BLaER1 treated with 17β-estradiol and CSF1 and Interleukin-3, amounts not matched to agents 10 nM and 100 nM (cell line): Measurements from ENCODE around the gene RAB43.
A peak's percentile ranks its signal among the peaks of the same experiment; 100 is the strongest.
"Not testable (repeated sequence)": the region's sequence is repeated elsewhere in the genome, so short reads cannot be mapped to it uniquely, and the experiment has no call there.

Source experiments
- H3K27ac ChIP-seq, 11 experiments: shearing (Covaris generic); formaldehyde crosslinking; 2 replicates each; pipeline ENCODE4 v1.8.1; 2022
- H3K27me3 ChIP-seq, 11 experiments: shearing (Covaris generic); formaldehyde crosslinking; 2 replicates each; pipeline ENCODE4 v1.8.1; 2022
- H3K36me3 ChIP-seq, 11 experiments: shearing (Covaris generic); formaldehyde crosslinking; 2 replicates each; pipeline ENCODE4 v1.8.1; 2022
- H3K4me1 ChIP-seq, 10 experiments: shearing (Covaris generic); formaldehyde crosslinking; 2 replicates each; pipeline ENCODE4 v1.8.1; 2022
- H3K4me2 ChIP-seq, 11 experiments: shearing (Covaris generic); formaldehyde crosslinking; 2 replicates each; pipeline ENCODE4 v1.8.1; 2022
- H3K4me3 ChIP-seq, 10 experiments: shearing (Covaris generic); formaldehyde crosslinking; 2 replicates each; pipeline ENCODE4 v1.8.1; 2022
- H3K9ac ChIP-seq, 11 experiments: shearing (Covaris generic); formaldehyde crosslinking; 2 replicates each; pipeline ENCODE4 v1.8.1; 2022
- H3K9me3 ChIP-seq, 11 experiments: shearing (Covaris generic); formaldehyde crosslinking; replicated peaks in 1 of 11; 2 replicates each; pipeline ENCODE4 v1.8.1; 2022
- H4K20me1 ChIP-seq, 11 experiments: shearing (Covaris generic); formaldehyde crosslinking; 2 replicates each; pipeline ENCODE4 v1.8.1; 2022
- Cebpa-rat ChIP-seq, 11 experiments: shearing (Covaris generic); IDR thresholded peaks; 2 replicates each; pipeline ENCODE4 v1.8.1; 2022

RAB43 gene

GRCh38 chr3:129121792-129122411 is at the start of gene RAB43:
Gene RAB43, minus strand, starts transcription at chr3:129121804. Its CDS starts 315 bp downstream, at chr3:129121489.
- no peak for TF ChIP-seq Cebpa-rat (IDR thresholded peaks at IDR 0.05)
- peaks cover 53 to 80% (median 74%) of the 10 kb centered on the region in 10 experiments for H3K4me1 ChIP-seq
- H3K4me2 ChIP-seq: peak within 1 kb of the TSS; percentile 82 to 100 (median 98)
- peak within 1 kb of the TSS; percentile 90 to 100 (median 96) for H3K27ac ChIP-seq
- H3K9me3 ChIP-seq: no peaks in the 10 kb centered on the region
- peaks cover 15 to 70% (median 32%) of the 10 kb centered on the region in 11 experiments; a peak in 21 of 22 replicates for H4K20me1 ChIP-seq
- peaks cover 7 to 29% (median 21%) of the 10 kb centered on the region in 11 experiments; a peak in 19 of 22 replicates for H3K36me3 ChIP-seq
- H3K4me3 ChIP-seq: peak within 1 kb of the TSS; percentile 78 to 92 (median 90)
- H3K27me3 ChIP-seq: peaks cover 0 to 22% (median 0%) of the 10 kb centered on the region in 11 experiments; a peak in 5 of 22 replicates
- H3K9ac ChIP-seq: peak within 1 kb of the TSS; percentile 89 to 99 (median 96)

- Histone ChIP-seq H3K9ac (0 out of 22 replicates have a peak overlapping the region, but pooled peaks of 1 of the 11 experiments have one; percentile 36), H3K4me3 (no peak overlapping the region), H4K20me1 (peaks cover 65 to 95% (median 81%) of the 10 kb centered on the region in 11 experiments), H3K27me3 (no peaks in the 10 kb centered on the region), H3K4me1 (peaks cover 16 to 37% (median 23%) of the 10 kb centered on the region in 10 experiments), H3K36me3 (peaks cover 72 to 83% (median 76%) of the 10 kb centered on the region in 11 experiments), H3K27ac (no peak overlapping the region), H3K4me2 (no peak overlapping the region), H3K9me3 (no peaks in the 10 kb centered on the region)
- no peak for TF ChIP-seq Cebpa-rat (IDR thresholded peaks at IDR 0.05)
Observed at GRCh38 chr3:129166579-129167332, 45.2 kb upstream of the RAB43 start.

- H3K4me2 ChIP-seq, H3K27me3 ChIP-seq, H3K4me3 ChIP-seq, H3K27ac ChIP-seq, H3K9me3 ChIP-seq: not testable (repeated sequence)
- Histone ChIP-seq H3K9ac (peak overlapping the region in 1 of 11 experiments; percentile 36; a peak in 1 of 22 replicates), H4K20me1 (peaks cover 53 to 83% (median 70%) of the 10 kb centered on the region in 11 experiments), H3K4me1 (peaks cover 16 to 37% (median 23%) of the 10 kb centered on the region in 10 experiments), H3K36me3 (peaks cover 60 to 71% (median 64%) of the 10 kb centered on the region in 11 experiments)
Observed at GRCh38 chr3:129165594-129165993, 44.0 kb upstream of the RAB43 start.

- no peak overlapping the region for H3K4me3 ChIP-seq
- no peak; a peak in 1 of 22 replicates for TF ChIP-seq Cebpa-rat (IDR thresholded peaks at IDR 0.05)
Observed at GRCh38 chr3:129164500-129164899, 42.9 kb upstream of the RAB43 start.

GRCh38 chr3:129162729-129163579 is 41.4 kb upstream of the RAB43 start:
- Histone ChIP-seq H4K20me1 (peaks cover 27 to 61% (median 43%) of the 10 kb centered on the region in 11 experiments), H3K9ac (peak overlapping the region; percentile 85 to 97 (median 93); a peak in 21 of 22 replicates), H3K9me3 (no peaks in the 10 kb centered on the region), H3K27ac (peak overlapping the region in 6 of 11 experiments; percentile 93 to 98 (median 96); a peak in 6 of 22 replicates), H3K36me3 (peaks cover 44 to 57% (median 49%) of the 10 kb centered on the region in 11 experiments), H3K4me2 (peak overlapping the region; percentile 89 to 99 (median 94)), H3K4me3 (peak overlapping the region; percentile 82 to 97 (median 92); a peak in 16 of 20 replicates), H3K27me3 (no peaks in the 10 kb centered on the region), H3K4me1 (peaks cover 25 to 50% (median 35%) of the 10 kb centered on the region in 10 experiments)
- no peak for TF ChIP-seq Cebpa-rat (IDR thresholded peaks at IDR 0.05)

More at GRCh38 chr3:129164500-129164899, 42.9 kb upstream of the RAB43 start:
- H3K36me3 ChIP-seq: peaks cover 49 to 60% (median 53%) of the 10 kb centered on the region in 11 experiments
- no peak overlapping the region for H3K27ac ChIP-seq
- 0 out of 22 replicates have a peak overlapping the region, but pooled peaks of 1 of the 11 experiments have one; percentile 36 for H3K9ac ChIP-seq
- no peaks in the 10 kb centered on the region for H3K9me3 ChIP-seq
- peaks cover 42 to 72% (median 59%) of the 10 kb centered on the region in 11 experiments for H4K20me1 ChIP-seq
- peaks cover 21 to 40% (median 28%) of the 10 kb centered on the region in 10 experiments for H3K4me1 ChIP-seq
- H3K4me2 ChIP-seq: no peak overlapping the region; a peak in 1 of 22 replicates
- no peaks in the 10 kb centered on the region for H3K27me3 ChIP-seq

- peak overlapping the region; percentile 85 to 97 (median 93) for H3K9ac ChIP-seq
- peaks cover 44 to 57% (median 49%) of the 10 kb centered on the region in 11 experiments for H3K36me3 ChIP-seq
- H3K4me2 ChIP-seq: peak overlapping the region; percentile 89 to 99 (median 94)
- no peaks in the 10 kb centered on the region for H3K9me3 ChIP-seq
- peaks cover 25 to 50% (median 35%) of the 10 kb centered on the region in 10 experiments for H3K4me1 ChIP-seq
- no peaks in the 10 kb centered on the region for H3K27me3 ChIP-seq
- H3K4me3 ChIP-seq: peak overlapping the region; percentile 82 to 97 (median 92)
- H3K27ac ChIP-seq: peak overlapping the region; percentile 84 to 98 (median 96)
- H4K20me1 ChIP-seq: peaks cover 17 to 52% (median 33%) of the 10 kb centered on the region in 11 experiments; a peak in 21 of 22 replicates
- TF ChIP-seq Cebpa-rat (IDR thresholded peaks at IDR 0.05): no peak
Observed at GRCh38 chr3:129161860-129162271, 40.3 kb upstream of the RAB43 start.

- Histone ChIP-seq H3K9ac (peak within 1 kb of the TSS; percentile 85 to 97 (median 93)), H3K27me3 (no peaks in the 10 kb centered on the region), H3K4me3 (peak within 1 kb of the TSS; percentile 82 to 97 (median 92)), H3K4me1 (peaks cover 25 to 50% (median 35%) of the 10 kb centered on the region in 10 experiments), H3K4me2 (peak within 1 kb of the TSS; percentile 89 to 99 (median 95)), H3K27ac (peak within 1 kb of the TSS; percentile 84 to 98 (median 96)), H3K36me3 (peaks cover 44 to 57% (median 49%) of the 10 kb centered on the region in 11 experiments), H3K9me3 (no peaks in the 10 kb centered on the region), H4K20me1 (peaks cover 10 to 45% (median 26%) of the 10 kb centered on the region in 11 experiments; a peak in 21 of 22 replicates)
- no peak for TF ChIP-seq Cebpa-rat (IDR thresholded peaks at IDR 0.05)
Observed at GRCh38 chr3:129160891-129161859, 39.6 kb upstream of the RAB43 start, which contains the start of gene ISY1. Gene ISY1, minus strand, starts transcription at chr3:129161063. Its CDS starts 88 bp downstream, at chr3:129160975.
